Measurements from ENCODE around the gene CEBPE. TPM values are rescaled to one million over a fixed set of nuclear protein-coding genes. Genes with fewer than 3 reads are reported as not detected.

CEBPE gene
- 0.07 TPM for polyA plus RNA-seq
- long read RNA-seq, donor 1 = 0 reads
- long read RNA-seq, donor 2 = 0 reads
- long read RNA-seq, donor 3 = 0 reads
- long read RNA-seq, donor 4 = 0 reads
- long read RNA-seq, donor 5 = 0 reads
- long read RNA-seq, donor 6 = 0 reads
- long read RNA-seq, donor 7 = 0 reads
- long read RNA-seq, donor 8 = 0 reads
- long read RNA-seq, donor 9 = 0 reads
- long read RNA-seq, donor 10 = 0 reads
- long read RNA-seq, donor 11 = 0 reads

DNA sequence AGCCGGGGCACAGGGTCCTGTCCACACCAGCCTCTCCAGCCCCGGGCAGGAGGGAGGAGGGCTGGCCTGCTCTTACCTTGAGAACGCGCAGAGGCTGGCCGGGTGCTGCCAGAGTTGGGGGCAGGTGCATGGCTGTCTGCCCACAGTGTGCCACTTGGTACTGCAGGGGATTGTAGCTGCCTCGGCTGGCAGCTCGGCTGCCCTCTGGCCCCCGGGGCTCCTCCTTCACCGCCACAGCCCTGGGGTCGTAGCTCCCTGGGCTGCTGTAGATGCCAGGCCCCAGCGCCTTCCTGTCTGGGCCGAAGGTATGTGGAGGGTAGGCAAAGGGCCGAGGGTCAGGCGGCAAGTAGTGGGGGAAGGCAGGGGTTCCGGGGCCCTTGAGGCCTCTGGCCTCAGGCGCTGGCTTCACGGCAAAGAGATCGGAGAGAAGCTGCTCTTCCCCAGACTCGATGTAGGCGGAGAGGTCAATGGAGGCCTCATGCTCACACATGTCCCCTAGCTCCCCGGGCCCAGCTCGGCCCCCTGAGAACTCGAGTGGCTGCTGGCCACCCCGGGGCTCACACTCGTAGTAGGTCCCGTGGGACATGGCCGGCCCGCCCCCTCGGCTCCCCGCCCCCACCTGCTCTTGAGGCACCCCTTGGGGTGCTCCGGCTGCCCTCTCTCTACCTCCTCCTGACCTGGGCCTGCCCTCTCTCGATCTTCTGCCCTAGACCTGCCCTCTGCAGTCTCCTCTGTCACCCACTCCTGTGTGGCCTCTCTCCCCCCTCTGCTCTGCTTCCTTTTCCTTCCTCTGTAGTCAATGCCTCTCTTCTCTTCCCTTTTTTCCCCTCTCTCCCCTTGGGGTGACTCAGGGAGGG is at the start of gene CEBPE:
Gene CEBPE, minus strand, starts transcription at position 750 of the 857 bp plus-strand sequence. Its CDS starts 164 bp downstream, at position 586.
- no peaks in the 10 kb centered on the region for H3K36me3 ChIP-seq (ENCODE audit: control insufficient read depth, insufficient read depth, low read length)
- WGBS (ENCODE audit: insufficient coverage, low lambda C conversion rate) = no CpG with 5 or more reads among the region's 32 CpGs
- peaks cover 13% of the 10 kb centered on the region for H3K4me1 ChIP-seq (ENCODE audit: control insufficient read depth, insufficient read depth, low read length)
- no peak within 1 kb of the TSS for H3K27ac ChIP-seq (ENCODE audit: low read length)
- no peaks in the 10 kb centered on the region for H3K9me3 ChIP-seq (ENCODE audit: control insufficient read depth, low read depth, low read length)
- H3K27me3 ChIP-seq (ENCODE audit: control insufficient read depth, insufficient read depth, low read length) = peaks cover 12% of the 10 kb centered on the region
- no peak for DNase-seq
- H3K4me3 ChIP-seq (ENCODE audit: low read length) = no peak within 1 kb of the TSS

DNA sequence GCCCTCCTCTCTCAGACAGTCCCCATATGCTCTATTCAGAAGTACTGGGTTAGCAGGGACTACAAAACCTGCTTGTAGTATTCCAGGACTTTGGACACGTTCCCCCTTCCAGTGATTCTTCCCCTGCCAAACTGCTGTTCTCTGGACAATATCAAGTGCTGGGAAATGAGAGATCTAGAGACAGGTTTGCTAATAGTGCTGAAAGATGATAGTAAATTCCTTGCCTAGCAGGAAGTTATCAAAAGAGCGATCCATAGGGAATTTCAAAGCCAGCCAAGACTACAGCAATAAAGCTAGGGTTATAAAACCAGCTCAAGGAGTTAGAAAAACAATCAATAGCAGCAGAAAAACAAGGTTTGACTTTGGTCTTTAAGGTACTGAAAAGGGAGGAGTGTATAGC is 49.2 kb upstream of the CEBPE start:
- DNase-seq = peak; percentile 66 to 84
- no peaks in the 10 kb centered on the region for H3K9me3 ChIP-seq (ENCODE audit: control insufficient read depth, low read depth, low read length)
- no peaks in the 10 kb centered on the region for H3K27me3 ChIP-seq (ENCODE audit: control insufficient read depth, insufficient read depth, low read length)
- 14% methylated on average over 1 of the region's 2 CpGs for WGBS (ENCODE audit: insufficient coverage, low lambda C conversion rate)
- H3K27ac ChIP-seq (ENCODE audit: low read length) = peak overlapping the region; percentile 60
- peaks cover 19% of the 10 kb centered on the region for H3K36me3 ChIP-seq (ENCODE audit: control insufficient read depth, insufficient read depth, low read length)
- peaks cover 41% of the 10 kb centered on the region for H3K4me1 ChIP-seq (ENCODE audit: control insufficient read depth, insufficient read depth, low read length)
- no peak overlapping the region for H3K4me3 ChIP-seq (ENCODE audit: low read length)

DNA sequence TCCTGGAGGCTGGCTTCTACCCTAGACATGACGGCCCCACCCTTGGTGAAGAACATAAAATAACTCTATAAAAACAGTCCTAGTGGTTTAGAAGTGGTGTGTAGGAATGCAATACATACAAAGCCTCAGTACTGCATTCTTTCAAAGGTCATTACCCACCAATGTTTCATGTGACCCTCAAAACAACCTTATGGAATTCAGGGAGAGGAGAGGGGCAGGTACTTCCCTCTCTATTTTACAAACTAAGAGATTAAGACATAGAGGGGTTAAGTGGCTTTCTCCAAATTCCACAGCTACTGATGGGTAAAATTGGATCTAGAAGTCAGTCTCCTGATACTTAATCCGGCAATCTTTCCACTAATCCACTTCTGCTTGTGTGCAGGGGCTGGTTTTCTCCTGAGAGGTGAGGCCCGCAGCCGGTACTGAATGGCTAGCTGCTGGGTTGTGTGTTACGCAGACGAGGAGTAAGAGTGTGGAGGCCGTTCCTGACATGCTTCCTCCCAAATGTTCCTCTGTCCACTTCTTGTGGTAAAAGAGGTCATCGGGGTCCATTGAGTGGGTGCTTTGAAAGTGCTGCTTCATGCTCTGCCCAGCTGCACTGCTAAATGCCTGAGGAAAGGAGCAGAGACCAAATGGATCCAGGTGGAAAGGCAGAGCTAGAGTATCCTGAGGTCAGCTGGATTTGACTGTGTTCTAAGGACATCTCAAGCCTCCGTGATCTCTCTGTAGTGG is 48.2 kb upstream of the CEBPE start:
- Histone ChIP-seq H3K4me3 (ENCODE audit: low read length) (no peak overlapping the region), H3K27ac (ENCODE audit: low read length) (peak overlapping the region; percentile 60), H3K36me3 (ENCODE audit: control insufficient read depth, insufficient read depth, low read length) (peaks cover 19% of the 10 kb centered on the region), H3K4me1 (ENCODE audit: control insufficient read depth, insufficient read depth, low read length) (peaks cover 40% of the 10 kb centered on the region), H3K27me3 (ENCODE audit: control insufficient read depth, insufficient read depth, low read length) (no peaks in the 10 kb centered on the region), H3K9me3 (ENCODE audit: control insufficient read depth, low read depth, low read length) (no peaks in the 10 kb centered on the region)
- WGBS (ENCODE audit: insufficient coverage, low lambda C conversion rate) = no CpG with 5 or more reads among the region's 9 CpGs
- DNase-seq = no peak

- no peaks in the 10 kb centered on the region for H3K27me3 ChIP-seq (ENCODE audit: control insufficient read depth, insufficient read depth, low read length)
- H3K36me3 ChIP-seq (ENCODE audit: control insufficient read depth, insufficient read depth, low read length) = peaks cover 21% of the 10 kb centered on the region
- WGBS (ENCODE audit: insufficient coverage, low lambda C conversion rate) = 92% methylated on average over 2 of the region's 5 CpGs
- H3K27ac ChIP-seq (ENCODE audit: low read length) = no peak overlapping the region
- peaks cover 42% of the 10 kb centered on the region for H3K4me1 ChIP-seq (ENCODE audit: control insufficient read depth, insufficient read depth, low read length)
- no peaks in the 10 kb centered on the region for H3K9me3 ChIP-seq (ENCODE audit: control insufficient read depth, low read depth, low read length)
- no peak overlapping the region for H3K4me3 ChIP-seq (ENCODE audit: low read length)
- no peak for DNase-seq
These were observed 45.9 kb upstream of the CEBPE start for GRCh38 chr14:23164949-23165348.

GRCh38 chr14:23164250-23164649 is 45.2 kb upstream of the CEBPE start:
- 50% methylated on average over 1 of the region's 2 CpGs for WGBS (ENCODE audit: insufficient coverage, low lambda C conversion rate)
- no peak overlapping the region for H3K4me3 ChIP-seq (ENCODE audit: low read length)
- peaks cover 39% of the 10 kb centered on the region for H3K4me1 ChIP-seq (ENCODE audit: control insufficient read depth, insufficient read depth, low read length)
- peaks cover 21% of the 10 kb centered on the region for H3K36me3 ChIP-seq (ENCODE audit: control insufficient read depth, insufficient read depth, low read length)
- peak; percentile 64 to 75 for DNase-seq
- no peaks in the 10 kb centered on the region for H3K9me3 ChIP-seq (ENCODE audit: control insufficient read depth, low read depth, low read length)
- H3K27me3 ChIP-seq (ENCODE audit: control insufficient read depth, insufficient read depth, low read length) = no peaks in the 10 kb centered on the region
- no peak overlapping the region for H3K27ac ChIP-seq (ENCODE audit: low read length)

DNA sequence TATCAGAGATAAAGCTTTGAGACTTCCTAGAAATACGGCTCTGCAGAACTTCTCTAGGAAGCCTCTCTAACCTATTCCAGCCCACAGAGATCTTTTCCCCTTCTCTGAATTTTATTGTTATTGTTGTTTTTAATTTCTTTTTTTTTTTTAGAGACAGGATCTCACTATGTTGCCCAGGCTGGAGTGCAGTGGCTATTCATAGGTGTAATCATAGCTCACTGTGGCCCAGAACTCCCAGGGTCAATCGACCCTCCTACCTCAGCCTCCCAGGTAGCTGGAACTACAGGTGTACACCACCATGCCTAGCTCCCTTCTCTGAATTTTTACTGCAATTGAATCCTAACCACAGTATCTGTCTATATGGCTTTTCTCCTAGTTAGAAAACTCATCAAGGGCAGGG is 44.8 kb upstream of the CEBPE start:
- no peak overlapping the region for H3K27ac ChIP-seq (ENCODE audit: low read length)
- peaks cover 35% of the 10 kb centered on the region for H3K4me1 ChIP-seq (ENCODE audit: control insufficient read depth, insufficient read depth, low read length)
- H3K4me3 ChIP-seq (ENCODE audit: low read length) = no peak overlapping the region
- no peaks in the 10 kb centered on the region for H3K27me3 ChIP-seq (ENCODE audit: control insufficient read depth, insufficient read depth, low read length)
- H3K9me3 ChIP-seq (ENCODE audit: control insufficient read depth, low read depth, low read length) = no peaks in the 10 kb centered on the region
- DNase-seq = no peak
- WGBS (ENCODE audit: insufficient coverage, low lambda C conversion rate) = 100% methylated on average over 1 of the region's 2 CpGs
- peaks cover 21% of the 10 kb centered on the region for H3K36me3 ChIP-seq (ENCODE audit: control insufficient read depth, insufficient read depth, low read length)

DNA sequence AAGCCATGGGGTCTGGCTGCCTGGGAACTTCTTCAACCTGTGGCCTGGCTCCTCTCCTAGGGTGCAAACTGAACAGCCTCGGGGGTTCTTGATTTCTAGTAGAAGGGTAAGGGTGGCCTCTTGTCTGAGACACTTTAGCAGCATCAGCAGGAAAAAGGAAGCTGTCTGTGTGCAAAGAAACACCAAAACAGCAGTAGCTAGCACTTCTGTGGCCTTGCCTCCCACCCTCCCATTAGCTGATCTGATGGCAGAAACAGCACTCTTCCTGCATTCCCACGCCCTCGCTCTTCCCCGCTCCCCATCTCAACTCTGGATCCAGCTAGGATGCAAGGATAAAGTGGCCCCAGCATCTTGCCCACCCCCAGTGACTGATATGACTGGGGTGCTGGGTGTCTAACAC is 43.7 kb upstream of the CEBPE start:
- WGBS (ENCODE audit: insufficient coverage, low lambda C conversion rate) = no CpG with 5 or more reads among the region's 4 CpGs
- H3K9me3 ChIP-seq (ENCODE audit: control insufficient read depth, low read depth, low read length) = no peaks in the 10 kb centered on the region
- peaks cover 25% of the 10 kb centered on the region for H3K36me3 ChIP-seq (ENCODE audit: control insufficient read depth, insufficient read depth, low read length)
- H3K4me3 ChIP-seq (ENCODE audit: low read length) = no peak overlapping the region
- DNase-seq = no peak
- H3K27ac ChIP-seq (ENCODE audit: low read length) = no peak overlapping the region
- H3K27me3 ChIP-seq (ENCODE audit: control insufficient read depth, insufficient read depth, low read length) = no peaks in the 10 kb centered on the region
- H3K4me1 ChIP-seq (ENCODE audit: control insufficient read depth, insufficient read depth, low read length) = peaks cover 26% of the 10 kb centered on the region

DNA sequence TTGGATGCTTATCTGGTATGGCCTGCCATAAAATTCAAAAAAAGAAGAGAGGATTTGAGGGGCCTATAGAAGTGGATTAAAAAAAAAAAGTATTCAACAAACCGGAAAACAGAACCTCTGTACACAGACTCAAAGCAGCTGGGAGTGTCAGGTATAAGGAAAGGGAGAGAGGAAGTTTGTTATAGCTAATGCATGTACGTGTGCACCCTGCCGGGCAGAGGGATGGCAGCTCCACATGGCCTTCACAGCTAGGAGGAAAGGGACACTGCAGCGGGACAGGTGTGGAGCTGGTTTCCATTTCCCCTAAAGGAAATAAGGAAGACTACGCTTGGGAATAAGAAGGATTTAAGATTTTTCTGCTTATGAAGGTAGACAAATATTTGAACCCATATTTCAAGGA is 43.0 kb upstream of the CEBPE start:
- DNase-seq = no peak
- peaks cover 28% of the 10 kb centered on the region for H3K36me3 ChIP-seq (ENCODE audit: control insufficient read depth, insufficient read depth, low read length)
- no peaks in the 10 kb centered on the region for H3K27me3 ChIP-seq (ENCODE audit: control insufficient read depth, insufficient read depth, low read length)
- no peaks in the 10 kb centered on the region for H3K9me3 ChIP-seq (ENCODE audit: control insufficient read depth, low read depth, low read length)
- H3K4me1 ChIP-seq (ENCODE audit: control insufficient read depth, insufficient read depth, low read length) = peaks cover 18% of the 10 kb centered on the region
- 21% methylated on average over 2 of the region's 5 CpGs for WGBS (ENCODE audit: insufficient coverage, low lambda C conversion rate)
- H3K27ac ChIP-seq (ENCODE audit: low read length) = peak overlapping the region; percentile 22
- no peak overlapping the region for H3K4me3 ChIP-seq (ENCODE audit: low read length)

GRCh38 chr14:23160924-23161522 is 42.0 kb upstream of the CEBPE start:
- peak; percentile 66 to 77 for DNase-seq
- Histone ChIP-seq H3K4me3 (ENCODE audit: low read length) (no peak overlapping the region), H3K27me3 (ENCODE audit: control insufficient read depth, insufficient read depth, low read length) (no peaks in the 10 kb centered on the region), H3K4me1 (ENCODE audit: control insufficient read depth, insufficient read depth, low read length) (peaks cover 12% of the 10 kb centered on the region), H3K9me3 (ENCODE audit: control insufficient read depth, low read depth, low read length) (no peaks in the 10 kb centered on the region), H3K36me3 (ENCODE audit: control insufficient read depth, insufficient read depth, low read length) (peaks cover 23% of the 10 kb centered on the region), H3K27ac (ENCODE audit: low read length) (no peak overlapping the region)
- WGBS (ENCODE audit: insufficient coverage, low lambda C conversion rate) = no CpG with 5 or more reads among the region's 11 CpGs

GRCh38 chr14:23159532-23159931 is 40.5 kb upstream of the CEBPE start:
- no peaks in the 10 kb centered on the region for H3K9me3 ChIP-seq (ENCODE audit: control insufficient read depth, low read depth, low read length)
- WGBS (ENCODE audit: insufficient coverage, low lambda C conversion rate) = 40% methylated on average over 1 of the region's 1 CpG
- H3K4me3 ChIP-seq (ENCODE audit: low read length) = no peak overlapping the region
- peaks cover 14% of the 10 kb centered on the region for H3K36me3 ChIP-seq (ENCODE audit: control insufficient read depth, insufficient read depth, low read length)
- H3K27me3 ChIP-seq (ENCODE audit: control insufficient read depth, insufficient read depth, low read length) = no peaks in the 10 kb centered on the region
- DNase-seq = no peak
- peaks cover 22% of the 10 kb centered on the region for H3K4me1 ChIP-seq (ENCODE audit: control insufficient read depth, insufficient read depth, low read length)
- no peak overlapping the region for H3K27ac ChIP-seq (ENCODE audit: low read length)

Measured in large intestine (tissue), 12 donors.